C4-2B (cell line): ENCODE measurements around the gene TRMT11.
A peak's percentile ranks its signal among the peaks of the same experiment; 100 is the strongest.
"Not testable (repeated sequence)": the region's sequence is repeated elsewhere in the genome, so short reads cannot be mapped to it uniquely, and the experiment has no call there.

Experiments
- H3K27ac ChIP-seq: fragments of 450-650 bp; 2 replicates; pipeline ENCODE4 v1.5.1; 2017
- ZFX ChIP-seq: fragments of 450-650 bp; IDR thresholded peaks from 2 replicates; pipeline ENCODE4 v1.6.1; 2017
- TF ChIP-seq, protein P1 (sequence below): fragments of 450-650 bp; conservative IDR thresholded peaks from 2 replicates; pipeline ENCODE4 v1.5.1; 2017; ENCODE audit warnings: mild to moderate bottlenecking

TRMT11 gene

DNA sequence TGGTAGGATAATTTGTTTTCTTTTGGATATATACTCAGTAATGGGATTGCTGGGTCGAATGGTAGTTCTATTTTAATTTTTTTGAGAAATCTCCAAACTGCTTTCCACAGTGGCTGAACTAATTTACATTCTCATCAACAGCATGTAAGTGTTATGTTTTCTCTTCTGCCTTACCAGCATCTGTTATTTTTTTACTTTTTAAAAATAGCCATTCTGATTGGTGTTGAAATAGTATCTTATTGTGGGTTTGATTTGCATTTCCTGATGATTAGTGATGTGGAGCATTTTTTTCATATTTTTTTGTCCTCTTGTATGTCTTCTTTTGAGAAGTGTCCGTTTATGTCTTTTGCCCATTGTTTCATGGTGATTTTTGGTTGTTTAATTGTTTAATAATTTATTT lies 17.8 kb upstream of the TRMT11 start:
- H3K27ac ChIP-seq: no peak overlapping the region
- TF ChIP-seq ZFX: no peak
- TF ChIP-seq, protein P1, sequence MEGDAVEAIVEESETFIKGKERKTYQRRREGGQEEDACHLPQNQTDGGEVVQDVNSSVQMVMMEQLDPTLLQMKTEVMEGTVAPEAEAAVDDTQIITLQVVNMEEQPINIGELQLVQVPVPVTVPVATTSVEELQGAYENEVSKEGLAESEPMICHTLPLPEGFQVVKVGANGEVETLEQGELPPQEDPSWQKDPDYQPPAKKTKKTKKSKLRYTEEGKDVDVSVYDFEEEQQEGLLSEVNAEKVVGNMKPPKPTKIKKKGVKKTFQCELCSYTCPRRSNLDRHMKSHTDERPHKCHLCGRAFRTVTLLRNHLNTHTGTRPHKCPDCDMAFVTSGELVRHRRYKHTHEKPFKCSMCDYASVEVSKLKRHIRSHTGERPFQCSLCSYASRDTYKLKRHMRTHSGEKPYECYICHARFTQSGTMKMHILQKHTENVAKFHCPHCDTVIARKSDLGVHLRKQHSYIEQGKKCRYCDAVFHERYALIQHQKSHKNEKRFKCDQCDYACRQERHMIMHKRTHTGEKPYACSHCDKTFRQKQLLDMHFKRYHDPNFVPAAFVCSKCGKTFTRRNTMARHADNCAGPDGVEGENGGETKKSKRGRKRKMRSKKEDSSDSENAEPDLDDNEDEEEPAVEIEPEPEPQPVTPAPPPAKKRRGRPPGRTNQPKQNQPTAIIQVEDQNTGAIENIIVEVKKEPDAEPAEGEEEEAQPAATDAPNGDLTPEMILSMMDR: no peak

DNA sequence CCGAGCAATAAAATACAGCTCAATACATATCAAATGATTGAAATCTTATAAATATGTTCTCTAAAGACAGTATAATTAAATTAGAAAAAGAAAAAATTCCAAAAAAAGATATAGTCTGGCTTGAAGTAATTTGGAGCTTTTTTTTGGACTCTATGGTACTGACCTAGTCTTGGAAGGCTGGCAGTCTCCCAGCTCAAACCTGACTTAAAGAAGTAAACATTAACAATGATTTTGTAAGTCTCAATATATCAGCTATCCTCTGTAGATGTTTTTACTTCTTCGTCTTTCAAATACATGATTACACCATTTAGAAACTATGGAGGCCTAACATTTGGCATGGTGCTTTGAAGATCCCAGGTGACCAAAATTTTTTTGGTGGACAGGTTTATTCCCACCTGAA lies 15.6 kb upstream of the TRMT11 start:
- no peak overlapping the region for H3K27ac ChIP-seq
- TF ChIP-seq, protein P1: no peak
- TF ChIP-seq ZFX: no peak

DNA sequence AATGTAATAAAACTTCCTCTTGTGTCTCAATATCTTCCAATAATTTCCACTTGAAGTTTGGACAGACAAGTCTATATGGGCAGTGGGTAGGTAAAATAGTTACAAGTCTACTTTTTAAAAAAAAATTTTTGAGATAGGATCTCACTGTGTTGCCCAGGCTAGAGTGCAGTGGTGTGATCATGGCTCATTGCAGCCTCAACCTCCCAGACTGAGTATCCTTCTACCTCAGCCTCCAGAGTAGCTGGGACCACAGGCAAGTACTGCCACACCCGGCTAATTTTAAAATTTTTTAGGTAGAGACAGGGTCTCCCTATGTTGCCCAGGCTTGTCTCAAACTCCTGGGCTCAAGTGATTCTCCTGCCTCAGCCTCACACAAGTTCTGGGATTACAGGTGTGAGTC lies 13.9 kb upstream of the TRMT11 start:
- not testable (repeated sequence) for H3K27ac ChIP-seq

DNA sequence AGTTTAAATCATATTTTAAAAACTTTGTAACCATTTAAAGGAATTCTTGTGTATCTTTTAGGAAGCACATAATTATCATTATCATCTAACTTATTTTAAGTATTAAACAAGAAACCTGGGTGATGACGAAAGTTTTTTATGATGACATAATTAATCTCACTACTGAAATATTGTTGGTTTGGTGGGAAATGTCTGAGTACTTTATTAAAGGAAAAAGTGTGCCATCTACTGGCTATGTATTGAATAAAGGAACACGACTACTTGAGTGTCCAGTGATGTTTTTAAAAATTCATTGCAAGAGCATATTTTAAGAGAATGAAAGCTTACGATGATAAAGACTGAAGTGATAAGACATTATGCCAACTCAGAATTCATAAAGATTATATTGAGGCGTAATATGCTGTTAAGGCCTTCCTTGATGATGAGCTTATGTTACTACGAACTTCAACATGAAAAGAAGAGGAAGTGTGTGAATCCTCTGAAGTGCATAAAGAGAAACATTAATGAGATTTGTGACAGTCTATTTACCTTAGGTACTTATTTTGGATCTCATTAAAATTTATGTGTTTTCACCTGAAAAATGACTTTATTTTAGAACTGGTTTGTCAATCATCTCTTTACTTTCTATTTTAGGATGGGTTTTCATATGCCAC lies 12.0 kb upstream of the TRMT11 start:
- TF ChIP-seq ZFX: no peak
- TF ChIP-seq, protein P1: peak; percentile 71
- no peak overlapping the region for H3K27ac ChIP-seq

DNA sequence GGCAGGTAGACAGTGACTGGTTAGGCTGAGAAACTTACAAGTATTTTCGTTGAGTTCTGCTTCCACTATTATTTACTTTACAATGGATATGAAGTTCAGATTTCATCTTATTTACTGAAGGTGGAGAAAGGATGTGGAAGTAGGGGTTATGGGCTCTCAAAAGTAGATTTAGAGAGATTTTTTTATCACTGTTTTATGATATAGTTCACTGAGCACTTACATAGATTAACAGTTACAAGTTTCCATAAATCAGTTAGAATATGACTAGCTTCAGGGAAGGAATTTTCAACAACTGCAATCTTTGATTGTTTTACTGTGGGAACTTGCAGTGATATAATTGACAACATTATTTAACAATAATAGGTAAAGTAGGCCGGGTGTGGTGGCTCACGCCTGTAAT lies 7.2 kb upstream of the TRMT11 start:
- no peak overlapping the region for H3K27ac ChIP-seq
- TF ChIP-seq, protein P1: no peak
- TF ChIP-seq ZFX: no peak

DNA sequence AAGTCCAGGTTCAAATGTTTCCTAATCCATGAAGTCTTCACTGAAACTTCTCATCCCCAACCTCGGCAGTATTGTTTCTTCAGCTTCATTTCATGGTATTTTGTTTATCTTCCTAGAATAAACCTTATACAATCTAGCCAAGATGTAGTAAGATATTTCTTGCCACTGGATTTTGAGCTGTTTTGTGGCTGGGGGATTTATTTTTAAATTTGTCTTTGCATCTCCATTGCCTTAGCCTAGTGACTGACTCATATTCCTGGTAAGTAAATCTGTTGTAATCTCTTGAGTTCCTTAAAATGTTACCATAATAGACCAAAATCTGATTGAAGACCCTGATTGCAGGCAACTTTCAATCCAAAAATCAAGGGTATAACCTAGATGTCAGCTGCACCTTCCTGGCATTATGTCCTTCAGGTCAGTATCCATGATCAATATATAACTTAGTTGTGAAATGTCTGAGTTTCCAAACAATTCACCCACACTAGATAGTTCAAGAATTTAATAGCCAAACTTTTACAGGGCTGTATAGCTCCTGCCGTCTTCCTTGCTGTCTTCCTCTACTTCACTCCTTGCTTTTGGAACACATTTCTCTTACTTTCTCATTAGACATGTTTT lies 4.7 kb upstream of the TRMT11 start:
- no peak overlapping the region for H3K27ac ChIP-seq
- TF ChIP-seq ZFX: no peak
- TF ChIP-seq, protein P1: no peak

DNA sequence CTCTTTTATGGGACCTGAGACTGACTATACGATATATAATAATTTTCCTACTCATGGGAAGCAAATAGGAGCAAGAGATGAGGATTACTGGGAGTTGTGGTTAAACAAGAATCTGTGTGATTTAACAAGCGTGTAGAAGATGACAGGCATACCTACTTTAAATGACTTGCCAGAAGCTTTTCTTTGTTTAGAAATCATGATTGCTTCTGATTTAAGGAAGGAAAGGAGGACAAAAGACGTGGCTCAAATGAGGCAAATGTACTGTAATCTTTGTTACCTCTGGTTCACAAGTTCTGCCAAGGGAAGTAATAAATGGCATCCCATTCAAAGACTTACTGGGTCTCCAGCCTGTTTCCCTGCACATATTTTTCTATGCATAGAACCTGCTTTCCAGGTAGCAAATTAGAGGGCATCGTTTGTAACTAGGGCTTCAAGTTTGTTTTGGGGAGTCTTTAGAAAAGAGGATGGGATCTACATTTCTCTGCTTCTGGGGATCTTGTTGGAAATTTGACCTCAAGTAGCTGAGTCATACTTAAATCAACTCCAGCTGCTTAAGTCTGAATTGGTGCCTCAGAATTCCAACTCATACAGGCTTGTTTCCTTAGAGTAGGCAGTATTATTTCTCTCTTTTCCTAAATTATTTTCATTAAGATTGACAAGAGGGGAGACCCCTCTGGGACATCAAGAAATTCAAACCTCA lies 2.9 kb upstream of the TRMT11 start:
- TF ChIP-seq, protein P1: no peak
- TF ChIP-seq ZFX: no peak
- no peak overlapping the region for H3K27ac ChIP-seq
